Liver (tissue), 9 donors: ENCODE results near the gene EVL. TPM values are rescaled to one million over a fixed set of nuclear protein-coding genes. Genes with fewer than 3 reads are reported as not detected.

ENCODE experiments used
- DNase-seq: peaks from one replicate; pipeline ENCODE4 v3.0.0-alpha.2; 2017; ENCODE audit warnings: low spot score
- H3K27ac ChIP-seq, 2 donors: one replicate each; pipeline ENCODE4 v1.7.0; 2013; ENCODE audit warnings: inconsistent platforms in 2 of 2, low read length in 2 of 2, control low read depth in 1 of 2, low read depth in 1 of 2, mild to moderate bottlenecking in 1 of 2
- H3K27me3 ChIP-seq, 4 donors: one replicate each; pipeline versions ENCODE4 v1.6.1 to v1.7.0; 2013; ENCODE audit warnings: low read length in 3 of 4, inconsistent platforms in 1 of 4, mild to moderate bottlenecking in 1 of 4, moderate library complexity in 1 of 4; ENCODE audit not compliant: control insufficient read depth in 4 of 4, insufficient read depth in 4 of 4
- H3K36me3 ChIP-seq, 4 donors: one replicate each; pipeline versions ENCODE4 v1.6.1 to v1.7.0; 2013; ENCODE audit warnings: low read length in 3 of 4, mild to moderate bottlenecking in 3 of 4, low read depth in 1 of 4, moderate library complexity in 1 of 4; ENCODE audit not compliant: control insufficient read depth in 4 of 4, insufficient read depth in 3 of 4
- H3K4me1 ChIP-seq, 4 donors: one replicate each; pipeline versions ENCODE4 v1.6.1 to v1.7.0; 2013; ENCODE audit warnings: low read length in 3 of 4, mild to moderate bottlenecking in 3 of 4, moderate library complexity in 1 of 4; ENCODE audit not compliant: control insufficient read depth in 4 of 4, insufficient read depth in 4 of 4
- H3K4me3 ChIP-seq, 3 donors: one replicate each; pipeline versions ENCODE4 v1.6.1 to v1.7.0; 2013; ENCODE audit warnings: low read length in 3 of 3, control low read depth in 1 of 3, low read depth in 1 of 3, mild to moderate bottlenecking in 1 of 3
- H3K9ac ChIP-seq, 2 donors: one replicate each; pipeline ENCODE4 v1.7.0; 2013; ENCODE audit warnings: low read length in 2 of 2, mild to moderate bottlenecking in 2 of 2, moderate library complexity in 2 of 2, control low read depth in 1 of 2, low read depth in 1 of 2
- H3K9me3 ChIP-seq, 4 donors: one replicate each; pipeline versions ENCODE4 v1.6.1 to v1.7.0; 2013; ENCODE audit warnings: low read length in 3 of 4; ENCODE audit not compliant: control insufficient read depth in 4 of 4
- EGR1 ChIP-seq, 2 donors: IDR thresholded peaks; 2 replicates each; pipeline ENCODE4 v1.6.1; 2016 to 2018; ENCODE audit warnings: antibody characterized with exemption in 2 of 2, low read depth in 2 of 2
- FOXA1 ChIP-seq: IDR thresholded peaks from 2 replicates; pipeline ENCODE4 v1.6.1; 2016; ENCODE audit warnings: antibody characterized with exemption
- FOXA2 ChIP-seq: IDR thresholded peaks from 2 replicates; pipeline ENCODE4 v1.6.1; 2016; ENCODE audit warnings: antibody characterized with exemption
- GABPA ChIP-seq, 2 donors: IDR thresholded peaks in 1 of 2; conservative IDR thresholded peaks in 1 of 2; 2 replicates each; pipeline ENCODE4 v1.6.1; 2016; ENCODE audit warnings: antibody characterized with exemption in 2 of 2, mild to moderate bottlenecking in 1 of 2, moderate library complexity in 1 of 2
- HNF4A ChIP-seq, 2 donors: conservative IDR thresholded peaks; 2 replicates each; pipeline ENCODE4 v1.6.1; 2016; ENCODE audit warnings: antibody characterized with exemption in 2 of 2, mild to moderate bottlenecking in 2 of 2
- HNF4G ChIP-seq: IDR thresholded peaks from 2 replicates; pipeline ENCODE4 v1.6.1; 2016; ENCODE audit warnings: antibody characterized with exemption
- JUND ChIP-seq, 2 donors: IDR thresholded peaks; 2 replicates each; pipeline ENCODE4 v1.6.1; 2016; ENCODE audit warnings: antibody characterized with exemption in 2 of 2
- NR2F2 ChIP-seq: IDR thresholded peaks from 2 replicates; pipeline ENCODE4 v1.6.1; 2016; ENCODE audit warnings: antibody characterized with exemption
- RAD21 ChIP-seq, 2 donors: IDR thresholded peaks; 2 replicates each; pipeline ENCODE4 v1.6.1; 2016; ENCODE audit warnings: antibody characterized with exemption in 2 of 2, mild to moderate bottlenecking in 2 of 2
- RXRA ChIP-seq, 2 donors: IDR thresholded peaks; 2 replicates each; pipeline ENCODE4 v1.6.1; 2017 to 2018; ENCODE audit warnings: antibody characterized with exemption in 2 of 2, mild to moderate bottlenecking in 1 of 2
- SP1 ChIP-seq: IDR thresholded peaks from 2 replicates; pipeline ENCODE4 v1.6.1; 2018; ENCODE audit warnings: antibody characterized with exemption, mild to moderate bottlenecking
- TAF1 ChIP-seq: conservative IDR thresholded peaks from 2 replicates; pipeline ENCODE4 v1.6.1; 2016; ENCODE audit warnings: antibody characterized with exemption, mild to moderate bottlenecking
- YY1 ChIP-seq: IDR thresholded peaks from 2 replicates; pipeline ENCODE4 v1.6.1; 2016; ENCODE audit warnings: antibody characterized with exemption, mild to moderate bottlenecking
- WGBS: extraction: QIAGEN DNeasy Blood & Tissue Kit; methylation state at CpG from one replicate; pipeline ENCODE4 v1.1.7; 2013; 5-methylcytosine and 5-hydroxymethylcytosine counted together
- polyA plus RNA-seq, 2 donors: library from polyadenylated mRNA; stranded (reverse) in 1 of 2; unstranded in 1 of 2; fragments of 200-250 nt in 1 of 2; fragments of >200 nt in 1 of 2; fragmentation: Nextera tagmentation in 1 of 2; extraction: Ambion mirVana in 1 of 2; gene quantifications; one replicate each; pipeline versions ENCODE4 v1.2.1 to v1.2.3, GENCODE V29; 2013 to 2015
- total RNA-seq, 2 donors: library from RNA; depleted of rRNA; stranded (reverse); fragments of >200 nt; gene quantifications; one replicate each; pipeline ENCODE4 v1.2.3, GENCODE V29; 2014
- TF ChIP-seq, protein P1 (sequence below): IDR thresholded peaks from 2 replicates; pipeline ENCODE4 v1.6.1; 2016; ENCODE audit warnings: antibody characterized with exemption
- TF ChIP-seq, protein P2 (sequence below): IDR thresholded peaks from 2 replicates; pipeline ENCODE4 v1.6.1; 2016; ENCODE audit warnings: antibody characterized with exemption, mild to moderate bottlenecking
- TF ChIP-seq, protein P3 (sequence below): IDR thresholded peaks from 2 replicates; pipeline ENCODE4 v1.6.1; 2016; ENCODE audit warnings: antibody characterized with exemption
- TF ChIP-seq, protein P4 (sequence below): fragments of 150-350 bp; IDR thresholded peaks from 2 replicates; pipeline ENCODE4 v1.5.1; 2017; ENCODE audit warnings: improper control_type of control experiment, low read depth, low read length; ENCODE audit not compliant: missing input control
- TF ChIP-seq, protein P5 (sequence below): IDR thresholded peaks from 2 replicates; pipeline ENCODE4 v1.6.1; 2016; ENCODE audit warnings: antibody characterized with exemption
- donor health status: healthy.
- donor health status: healthy.
- donor health status: healthy.
- donor health status: healthy.
- donor health status: healthy.

EVL gene
- total and polyA plus RNA-seq, 4 donors = 11.3 to 85.9 (median 33.9) TPM

DNA sequence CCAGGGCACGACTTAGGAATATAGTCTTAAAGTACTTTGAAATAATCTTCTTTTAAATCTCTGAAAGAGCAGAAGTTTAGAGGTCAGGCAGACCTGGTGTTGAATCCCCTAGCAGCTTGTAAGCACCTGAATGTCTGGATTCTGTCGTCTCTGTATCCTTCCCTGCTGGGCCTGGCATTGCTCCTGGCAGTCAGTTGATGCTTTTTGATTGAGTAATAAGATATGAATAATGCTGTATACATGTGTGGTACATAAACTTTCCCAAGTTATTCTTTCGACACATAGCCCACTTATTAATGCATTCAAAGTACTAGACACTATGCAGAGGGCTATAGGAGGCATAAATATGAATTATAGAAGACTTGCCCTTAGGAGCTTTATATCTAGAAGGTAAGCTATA lies 31.4 kb downstream of the EVL start:
- Histone ChIP-seq H3K9ac (no peak overlapping the region), H3K4me1 (no peaks in the 10 kb centered on the region), H3K4me3 (no peak overlapping the region), H3K36me3 (peaks cover 3 to 16% (median 11%) of the 10 kb centered on the region in 4 donors), H3K27ac (no peak overlapping the region), H3K9me3 (no peaks in the 10 kb centered on the region), H3K27me3 (no peaks in the 10 kb centered on the region)
- DNase-seq = no peak
- TF ChIP-seq FOXA1 (no peak), GABPA (IDR thresholded peaks at IDR 0.05 in 1 of 2, conservative IDR thresholded peaks at IDR 0.05 in 1 of 2) (no peak), FOXA2 (no peak), SP1 (no peak), JUND (IDR thresholded peaks at IDR 0.05) (no peak)
- TF ChIP-seq, protein P1, sequence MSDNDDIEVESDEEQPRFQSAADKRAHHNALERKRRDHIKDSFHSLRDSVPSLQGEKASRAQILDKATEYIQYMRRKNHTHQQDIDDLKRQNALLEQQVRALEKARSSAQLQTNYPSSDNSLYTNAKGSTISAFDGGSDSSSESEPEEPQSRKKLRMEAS = no peak
- 93% methylated on average over 3 of the region's 3 CpGs for WGBS

DNA sequence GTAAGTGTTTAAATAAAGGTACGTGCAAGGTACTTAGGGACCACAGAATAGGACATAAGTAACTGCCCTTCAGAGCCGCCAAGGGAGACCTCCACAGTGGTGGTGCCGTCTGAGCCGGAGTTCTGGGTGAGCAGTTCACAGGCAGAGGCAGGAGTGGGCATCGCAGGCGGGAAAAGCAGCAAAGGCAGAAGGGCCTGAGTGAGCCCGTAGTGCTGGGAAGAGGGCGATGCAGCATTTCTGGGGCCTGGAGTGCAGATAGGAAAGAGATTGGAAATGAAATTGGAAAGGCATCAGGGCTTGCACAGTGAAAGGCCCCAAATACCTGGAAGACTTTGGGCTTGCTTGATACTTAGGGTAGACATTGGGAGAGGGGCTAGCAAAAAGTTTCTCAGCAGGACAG lies 32.9 kb downstream of the EVL start:
- no peak for DNase-seq
- H3K4me1 ChIP-seq = peaks cover 0 to under 1% (median 0%) of the 10 kb centered on the region in 4 donors
- H3K9ac ChIP-seq = no peak overlapping the region
- 96% methylated on average over 8 of the region's 8 CpGs for WGBS
- peaks cover 3 to 16% (median 11%) of the 10 kb centered on the region in 4 donors for H3K36me3 ChIP-seq
- no peaks in the 10 kb centered on the region for H3K27me3 ChIP-seq
- TF ChIP-seq EGR1 (IDR thresholded peaks at IDR 0.05; ENCODE audit: low read depth in 2 of 2) = no peak
- TF ChIP-seq, protein P2, sequence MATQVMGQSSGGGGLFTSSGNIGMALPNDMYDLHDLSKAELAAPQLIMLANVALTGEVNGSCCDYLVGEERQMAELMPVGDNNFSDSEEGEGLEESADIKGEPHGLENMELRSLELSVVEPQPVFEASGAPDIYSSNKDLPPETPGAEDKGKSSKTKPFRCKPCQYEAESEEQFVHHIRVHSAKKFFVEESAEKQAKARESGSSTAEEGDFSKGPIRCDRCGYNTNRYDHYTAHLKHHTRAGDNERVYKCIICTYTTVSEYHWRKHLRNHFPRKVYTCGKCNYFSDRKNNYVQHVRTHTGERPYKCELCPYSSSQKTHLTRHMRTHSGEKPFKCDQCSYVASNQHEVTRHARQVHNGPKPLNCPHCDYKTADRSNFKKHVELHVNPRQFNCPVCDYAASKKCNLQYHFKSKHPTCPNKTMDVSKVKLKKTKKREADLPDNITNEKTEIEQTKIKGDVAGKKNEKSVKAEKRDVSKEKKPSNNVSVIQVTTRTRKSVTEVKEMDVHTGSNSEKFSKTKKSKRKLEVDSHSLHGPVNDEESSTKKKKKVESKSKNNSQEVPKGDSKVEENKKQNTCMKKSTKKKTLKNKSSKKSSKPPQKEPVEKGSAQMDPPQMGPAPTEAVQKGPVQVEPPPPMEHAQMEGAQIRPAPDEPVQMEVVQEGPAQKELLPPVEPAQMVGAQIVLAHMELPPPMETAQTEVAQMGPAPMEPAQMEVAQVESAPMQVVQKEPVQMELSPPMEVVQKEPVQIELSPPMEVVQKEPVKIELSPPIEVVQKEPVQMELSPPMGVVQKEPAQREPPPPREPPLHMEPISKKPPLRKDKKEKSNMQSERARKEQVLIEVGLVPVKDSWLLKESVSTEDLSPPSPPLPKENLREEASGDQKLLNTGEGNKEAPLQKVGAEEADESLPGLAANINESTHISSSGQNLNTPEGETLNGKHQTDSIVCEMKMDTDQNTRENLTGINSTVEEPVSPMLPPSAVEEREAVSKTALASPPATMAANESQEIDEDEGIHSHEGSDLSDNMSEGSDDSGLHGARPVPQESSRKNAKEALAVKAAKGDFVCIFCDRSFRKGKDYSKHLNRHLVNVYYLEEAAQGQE = no peak
- TF ChIP-seq HNF4A (conservative IDR thresholded peaks at IDR 0.05) = no peak
- TF ChIP-seq HNF4G = no peak
- TF ChIP-seq, protein P3, sequence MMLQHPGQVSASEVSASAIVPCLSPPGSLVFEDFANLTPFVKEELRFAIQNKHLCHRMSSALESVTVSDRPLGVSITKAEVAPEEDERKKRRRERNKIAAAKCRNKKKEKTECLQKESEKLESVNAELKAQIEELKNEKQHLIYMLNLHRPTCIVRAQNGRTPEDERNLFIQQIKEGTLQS = no peak
- no peak for TF ChIP-seq SP1
- TF ChIP-seq JUND (IDR thresholded peaks at IDR 0.05) = no peak
- TF ChIP-seq RAD21 (IDR thresholded peaks at IDR 0.05) = no peak
- TF ChIP-seq TAF1 = no peak
- TF ChIP-seq NR2F2 = no peak
- TF ChIP-seq, protein P4, sequence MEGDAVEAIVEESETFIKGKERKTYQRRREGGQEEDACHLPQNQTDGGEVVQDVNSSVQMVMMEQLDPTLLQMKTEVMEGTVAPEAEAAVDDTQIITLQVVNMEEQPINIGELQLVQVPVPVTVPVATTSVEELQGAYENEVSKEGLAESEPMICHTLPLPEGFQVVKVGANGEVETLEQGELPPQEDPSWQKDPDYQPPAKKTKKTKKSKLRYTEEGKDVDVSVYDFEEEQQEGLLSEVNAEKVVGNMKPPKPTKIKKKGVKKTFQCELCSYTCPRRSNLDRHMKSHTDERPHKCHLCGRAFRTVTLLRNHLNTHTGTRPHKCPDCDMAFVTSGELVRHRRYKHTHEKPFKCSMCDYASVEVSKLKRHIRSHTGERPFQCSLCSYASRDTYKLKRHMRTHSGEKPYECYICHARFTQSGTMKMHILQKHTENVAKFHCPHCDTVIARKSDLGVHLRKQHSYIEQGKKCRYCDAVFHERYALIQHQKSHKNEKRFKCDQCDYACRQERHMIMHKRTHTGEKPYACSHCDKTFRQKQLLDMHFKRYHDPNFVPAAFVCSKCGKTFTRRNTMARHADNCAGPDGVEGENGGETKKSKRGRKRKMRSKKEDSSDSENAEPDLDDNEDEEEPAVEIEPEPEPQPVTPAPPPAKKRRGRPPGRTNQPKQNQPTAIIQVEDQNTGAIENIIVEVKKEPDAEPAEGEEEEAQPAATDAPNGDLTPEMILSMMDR = no peak
- no peak for TF ChIP-seq RXRA (IDR thresholded peaks at IDR 0.05)
- no peak for TF ChIP-seq FOXA1
- no peak for TF ChIP-seq GABPA (IDR thresholded peaks at IDR 0.05 in 1 of 2, conservative IDR thresholded peaks at IDR 0.05 in 1 of 2)
- TF ChIP-seq YY1 = no peak
- TF ChIP-seq, protein P1 = no peak
- TF ChIP-seq FOXA2 = no peak
- TF ChIP-seq, protein P5, sequence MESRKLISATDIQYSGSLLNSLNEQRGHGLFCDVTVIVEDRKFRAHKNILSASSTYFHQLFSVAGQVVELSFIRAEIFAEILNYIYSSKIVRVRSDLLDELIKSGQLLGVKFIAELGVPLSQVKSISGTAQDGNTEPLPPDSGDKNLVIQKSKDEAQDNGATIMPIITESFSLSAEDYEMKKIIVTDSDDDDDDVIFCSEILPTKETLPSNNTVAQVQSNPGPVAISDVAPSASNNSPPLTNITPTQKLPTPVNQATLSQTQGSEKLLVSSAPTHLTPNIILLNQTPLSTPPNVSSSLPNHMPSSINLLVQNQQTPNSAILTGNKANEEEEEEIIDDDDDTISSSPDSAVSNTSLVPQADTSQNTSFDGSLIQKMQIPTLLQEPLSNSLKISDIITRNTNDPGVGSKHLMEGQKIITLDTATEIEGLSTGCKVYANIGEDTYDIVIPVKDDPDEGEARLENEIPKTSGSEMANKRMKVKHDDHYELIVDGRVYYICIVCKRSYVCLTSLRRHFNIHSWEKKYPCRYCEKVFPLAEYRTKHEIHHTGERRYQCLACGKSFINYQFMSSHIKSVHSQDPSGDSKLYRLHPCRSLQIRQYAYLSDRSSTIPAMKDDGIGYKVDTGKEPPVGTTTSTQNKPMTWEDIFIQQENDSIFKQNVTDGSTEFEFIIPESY = no peak
- no peaks in the 10 kb centered on the region for H3K9me3 ChIP-seq
- H3K4me3 ChIP-seq = no peak overlapping the region
- H3K27ac ChIP-seq = no peak overlapping the region
